Mononuclear cell (primary cell): ENCODE measurements around the gene HPD. TPM values are rescaled to one million over a fixed set of nuclear protein-coding genes. Genes with fewer than 3 reads are reported as not detected.
A peak's percentile ranks its signal among the peaks of the same experiment; 100 is the strongest.

ENCODE experiments used
- H3K27me3 ChIP-seq: 2 replicates; pipeline ENCODE4 v1.6.0; 2011; ENCODE audit warnings: low read length, control low read depth; ENCODE audit not compliant: insufficient read depth
- H3K4me1 ChIP-seq: 2 replicates; pipeline ENCODE4 v1.5.1; 2011; ENCODE audit warnings: mild to moderate bottlenecking, low read length, control low read depth; ENCODE audit not compliant: insufficient read depth
- H3K4me3 ChIP-seq: 2 replicates; pipeline ENCODE4 v1.5.1; 2011; ENCODE audit warnings: mild to moderate bottlenecking, low read length, moderate library complexity
- H3K9me3 ChIP-seq: 2 replicates; pipeline ENCODE4 v1.5.1; 2011; ENCODE audit warnings: low read depth, mild to moderate bottlenecking, control low read depth, low read length
- total RNA-seq: library from RNA; depleted of rRNA; stranded (reverse); fragments of >200 nt; gene quantifications from one replicate; pipeline ENCODE4 v1.2.3, GENCODE V29; 2012

HPD gene
- total RNA-seq, 1 donor = not detected

GRCh38 chr12:121845701-121846100, 13.0 kb downstream of the HPD start:
- Histone ChIP-seq H3K9me3 (no peaks in the 10 kb centered on the region), H3K4me3 (no peak overlapping the region), H3K4me1 (peaks cover 3% of the 10 kb centered on the region), H3K27me3 (no peaks in the 10 kb centered on the region)

- Histone ChIP-seq H3K27me3 (no peaks in the 10 kb centered on the region), H3K9me3 (no peaks in the 10 kb centered on the region), H3K4me1 (peaks cover 15% of the 10 kb centered on the region), H3K4me3 (no peak overlapping the region)
Measured at GRCh38 chr12:121843236-121843982, 15.2 kb downstream of the HPD start.

DNA sequence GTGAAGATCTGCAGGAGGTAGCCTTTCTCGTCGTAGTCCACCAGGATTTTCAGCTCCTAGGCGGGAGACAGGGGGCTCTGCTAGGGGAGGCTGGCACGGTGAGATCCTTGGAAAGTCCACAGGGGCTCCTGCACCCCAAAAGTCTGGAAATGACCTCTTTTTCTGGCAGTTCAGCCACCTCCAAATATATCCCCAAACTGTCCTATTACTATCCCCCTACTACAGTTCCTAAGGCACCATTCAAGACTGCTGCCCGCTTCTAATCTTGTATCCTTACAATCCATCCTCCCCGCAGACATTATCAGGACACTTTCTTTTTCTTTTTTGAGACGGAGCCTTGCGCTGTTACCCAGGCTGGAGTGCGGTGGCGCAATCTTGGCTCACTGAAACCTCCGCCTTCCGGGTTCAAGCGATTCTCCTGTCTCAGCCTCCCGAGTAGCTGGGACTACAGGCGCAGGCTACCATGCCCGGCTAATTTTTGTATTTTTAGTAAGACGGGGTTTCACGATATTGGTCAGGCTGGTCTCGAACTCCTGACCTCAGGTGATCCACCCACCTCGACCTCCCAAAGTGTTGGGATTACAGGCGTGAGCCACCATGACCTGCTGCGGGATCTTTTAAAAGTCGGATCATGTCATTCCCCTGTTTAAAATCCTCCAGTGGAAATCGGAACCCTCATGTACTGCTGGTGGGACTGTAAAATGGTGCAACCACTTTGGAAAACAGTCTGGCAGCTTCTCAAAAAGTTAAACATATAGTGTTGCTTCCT, 18.5 kb downstream of the HPD start:
- H3K9me3 ChIP-seq = no peaks in the 10 kb centered on the region
- H3K27me3 ChIP-seq = no peaks in the 10 kb centered on the region
- peaks cover 23% of the 10 kb centered on the region for H3K4me1 ChIP-seq
- peak overlapping the region; percentile 87 for H3K4me3 ChIP-seq

DNA sequence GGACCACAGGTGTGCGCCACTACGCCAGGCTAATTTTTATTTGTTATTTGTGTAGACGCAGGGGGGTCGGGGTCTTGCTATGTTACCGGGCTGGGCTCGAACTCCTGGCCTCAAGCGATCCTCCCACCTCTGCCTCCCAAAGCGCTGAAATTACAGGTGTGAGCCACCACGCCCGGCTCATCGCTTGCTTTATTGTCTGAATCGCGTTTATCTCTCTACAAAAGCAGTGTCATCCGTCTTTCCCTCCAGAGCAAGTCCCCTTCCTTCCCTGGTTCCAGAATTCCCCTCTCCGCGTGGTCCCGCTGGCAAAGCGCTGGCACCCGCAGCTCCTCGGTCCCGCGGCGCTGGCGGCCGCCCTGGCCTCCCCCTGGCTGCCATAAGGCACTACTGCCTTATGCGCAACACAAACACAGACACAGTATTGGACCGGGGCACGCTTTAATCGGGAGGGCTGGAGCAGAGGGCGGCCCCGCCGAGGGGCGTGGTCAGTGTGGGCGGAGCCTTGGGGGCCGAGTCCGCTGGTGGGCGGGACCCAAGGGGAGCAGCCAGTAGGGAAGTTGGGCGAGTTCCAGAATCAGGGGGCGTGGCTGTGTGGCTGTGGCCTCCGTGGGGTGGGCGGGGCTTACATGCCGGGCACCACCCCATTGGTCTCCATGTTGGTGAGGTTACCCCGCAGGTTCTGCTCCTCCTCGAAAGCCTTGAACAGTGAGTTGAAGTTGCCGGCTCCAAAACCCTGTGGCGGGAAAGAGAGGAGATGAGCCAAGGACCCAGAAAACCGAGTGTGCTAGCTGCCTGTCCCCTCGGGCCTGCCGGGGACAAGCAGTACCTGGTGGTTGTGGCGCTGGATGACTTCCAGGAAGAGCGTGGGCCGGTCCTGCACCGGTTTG, 19.3 kb downstream of the HPD start:
- H3K27me3 ChIP-seq = no peaks in the 10 kb centered on the region
- peak overlapping the region; percentile 87 for H3K4me3 ChIP-seq
- H3K4me1 ChIP-seq = peaks cover 29% of the 10 kb centered on the region
- no peaks in the 10 kb centered on the region for H3K9me3 ChIP-seq

- no peak overlapping the region for H3K4me3 ChIP-seq
- H3K9me3 ChIP-seq = no peaks in the 10 kb centered on the region
- H3K4me1 ChIP-seq = peaks cover 29% of the 10 kb centered on the region
- no peaks in the 10 kb centered on the region for H3K27me3 ChIP-seq
Measured at GRCh38 chr12:121838126-121838525, 20.5 kb downstream of the HPD start.

DNA sequence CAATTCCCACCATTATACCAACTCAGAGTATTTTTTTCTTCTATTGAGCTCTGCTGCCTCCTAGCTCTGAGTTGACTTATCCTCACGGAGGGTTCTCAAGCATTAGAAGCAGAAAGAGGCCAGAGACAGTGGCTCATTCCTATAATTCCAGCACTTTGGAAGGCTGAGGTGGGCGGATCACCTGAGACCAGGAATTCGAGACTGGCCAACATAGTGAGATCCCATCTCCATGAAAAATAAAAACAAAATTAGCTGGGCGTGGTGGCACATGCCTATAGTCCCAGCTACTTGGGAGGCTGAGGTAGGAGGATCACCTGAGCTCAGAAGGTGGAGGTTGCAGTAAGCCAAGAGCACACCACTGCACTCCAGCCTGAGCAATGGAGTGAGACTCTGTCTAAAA, 21.0 kb downstream of the HPD start:
- no peaks in the 10 kb centered on the region for H3K27me3 ChIP-seq
- no peak overlapping the region for H3K4me3 ChIP-seq
- H3K9me3 ChIP-seq = no peaks in the 10 kb centered on the region
- peaks cover 29% of the 10 kb centered on the region for H3K4me1 ChIP-seq

GRCh38 chr12:121831571-121832245, 27.0 kb downstream of the HPD start:
- H3K4me3 ChIP-seq = no peak overlapping the region
- H3K4me1 ChIP-seq = peaks cover 19% of the 10 kb centered on the region
- H3K9me3 ChIP-seq = no peaks in the 10 kb centered on the region
- H3K27me3 ChIP-seq = no peaks in the 10 kb centered on the region

- Histone ChIP-seq H3K27me3 (no peaks in the 10 kb centered on the region), H3K9me3 (no peaks in the 10 kb centered on the region), H3K4me3 (no peak overlapping the region), H3K4me1 (peaks cover 17% of the 10 kb centered on the region)
Measured at GRCh38 chr12:121830588-121831265, 27.9 kb downstream of the HPD start.

- no peaks in the 10 kb centered on the region for H3K9me3 ChIP-seq
- H3K27me3 ChIP-seq = no peaks in the 10 kb centered on the region
- H3K4me3 ChIP-seq = no peak overlapping the region
- H3K4me1 ChIP-seq = peaks cover 11% of the 10 kb centered on the region
Measured at GRCh38 chr12:121830134-121830533, 28.5 kb downstream of the HPD start.

GRCh38 chr12:121829250-121829918, 29.3 kb downstream of the HPD start:
- no peaks in the 10 kb centered on the region for H3K27me3 ChIP-seq
- peaks cover 5% of the 10 kb centered on the region for H3K4me1 ChIP-seq
- H3K9me3 ChIP-seq = no peaks in the 10 kb centered on the region
- no peak overlapping the region for H3K4me3 ChIP-seq

- Histone ChIP-seq H3K4me1 (peaks cover 5% of the 10 kb centered on the region), H3K9me3 (no peaks in the 10 kb centered on the region), H3K4me3 (no peak overlapping the region), H3K27me3 (no peaks in the 10 kb centered on the region)
Measured at GRCh38 chr12:121828826-121829225, 29.8 kb downstream of the HPD start.

DNA sequence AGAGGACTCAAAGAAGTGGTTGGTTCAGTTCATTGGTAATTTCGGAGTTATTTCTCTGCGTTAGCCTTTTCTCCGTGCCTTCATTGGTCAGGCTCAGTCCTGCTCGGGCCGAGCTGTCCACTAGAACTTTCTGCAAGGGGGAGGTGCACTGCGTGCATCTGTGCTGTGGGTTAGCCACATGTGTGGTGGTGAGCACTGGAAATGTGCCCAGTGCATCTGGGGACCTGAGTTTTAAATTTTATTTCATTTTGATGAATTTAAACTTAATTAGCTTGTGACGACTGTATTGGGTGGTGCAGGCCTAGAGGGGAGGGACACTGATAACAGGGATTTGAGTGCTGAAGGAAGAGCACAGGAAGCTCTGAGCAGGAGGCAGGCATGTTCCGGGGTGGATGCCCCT, 30.4 kb downstream of the HPD start:
- Histone ChIP-seq H3K4me3 (no peak overlapping the region), H3K27me3 (no peaks in the 10 kb centered on the region), H3K9me3 (no peaks in the 10 kb centered on the region), H3K4me1 (peaks cover 5% of the 10 kb centered on the region)

DNA sequence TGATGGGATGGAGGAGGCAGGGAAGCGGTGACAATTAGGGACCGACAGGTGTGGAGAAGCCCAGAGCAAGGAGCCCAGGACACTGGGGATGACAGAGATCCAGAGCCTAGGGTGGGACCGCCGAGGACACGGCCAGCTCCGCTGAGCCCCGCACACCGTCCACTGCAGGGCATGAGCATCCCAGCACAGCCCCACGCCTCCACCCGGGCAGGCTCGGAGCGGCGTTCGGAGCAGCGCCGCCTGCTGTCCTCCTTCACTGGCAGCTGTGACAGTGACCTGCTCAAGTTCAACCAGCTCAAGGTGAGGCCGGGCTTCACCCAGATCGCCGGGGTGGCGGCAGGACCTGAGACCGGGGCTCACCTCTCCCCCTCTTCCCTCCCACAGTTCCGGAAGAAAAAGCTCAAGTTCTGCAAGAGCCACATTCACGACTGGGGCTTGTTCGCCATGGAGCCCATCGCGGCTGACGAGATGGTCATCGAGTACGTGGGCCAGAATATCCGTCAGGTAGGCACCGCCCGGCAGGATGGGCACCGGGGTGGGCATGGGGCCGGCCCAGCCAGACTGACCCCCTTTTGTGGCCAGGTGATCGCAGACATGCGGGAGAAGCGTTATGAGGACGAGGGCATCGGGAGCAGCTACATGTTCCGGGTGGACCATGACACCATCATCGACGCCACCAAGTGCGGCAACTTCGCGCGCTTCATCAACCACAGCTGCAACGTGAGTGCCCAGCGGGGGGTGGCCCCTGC, 31.1 kb downstream of the HPD start:
- H3K4me3 ChIP-seq = no peak overlapping the region
- no peaks in the 10 kb centered on the region for H3K9me3 ChIP-seq
- H3K27me3 ChIP-seq = no peaks in the 10 kb centered on the region
- peaks cover 5% of the 10 kb centered on the region for H3K4me1 ChIP-seq
